HG03097 (cell line): ENCODE results near the gene MAML2.
"Not testable (repeated sequence)": the region's sequence is repeated elsewhere in the genome, so short reads cannot be mapped to it uniquely, and the experiment has no call there.

ENCODE experiments used
- ATAC-seq: cut with Tn5 transposase; IDR thresholded peaks from one replicate; pipeline ENCODE4 v1.9.1; 2021; ENCODE audit not compliant: unreplicated experiment, low FRiP score

MAML2 gene

DNA sequence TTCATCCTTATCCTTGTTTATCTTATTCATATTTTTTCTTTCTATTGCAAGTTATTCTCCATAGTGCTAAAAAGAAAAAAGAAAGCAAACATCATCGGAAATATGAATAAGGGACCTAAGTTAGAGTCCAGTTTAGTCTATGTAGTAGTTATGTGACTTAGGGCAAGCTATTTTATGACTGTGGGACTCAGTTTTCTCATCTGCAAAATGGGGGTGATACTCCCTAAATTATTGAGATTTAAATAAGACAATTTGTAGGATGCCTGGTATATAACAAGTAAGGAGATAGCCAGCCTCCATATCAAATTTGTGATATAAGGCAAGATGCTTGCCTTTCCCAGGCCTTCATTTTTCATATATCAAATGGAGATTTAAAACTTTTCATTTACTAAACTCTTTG is 69.5 kb downstream of the MAML2 start:
- ATAC-seq: no peak

GRCh38 chr11:96272529-96273222 is 70.3 kb downstream of the MAML2 start:
- ATAC-seq: no peak

DNA sequence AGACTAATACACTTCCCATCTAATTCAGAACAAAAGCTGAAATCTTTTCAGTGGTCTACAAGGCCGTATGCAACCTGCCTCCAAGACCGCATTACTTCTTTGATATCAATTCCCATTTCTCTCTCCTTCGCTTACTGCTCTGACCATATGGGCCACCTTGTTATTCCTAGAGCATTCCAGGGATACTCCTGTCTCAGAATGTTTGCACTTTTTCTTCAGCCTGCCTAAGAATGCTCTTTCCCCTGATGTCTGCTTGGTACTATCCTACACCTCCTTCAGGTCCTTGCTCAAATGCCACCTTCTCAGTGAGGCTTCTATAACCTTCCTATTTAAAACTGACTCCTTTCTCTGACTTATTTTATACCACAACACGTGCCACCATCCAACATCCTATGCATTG is 71.2 kb downstream of the MAML2 start:
- no peak for ATAC-seq

- ATAC-seq: not testable (repeated sequence)
Observed at GRCh38 chr11:96271352-96271751, 71.6 kb downstream of the MAML2 start.

DNA sequence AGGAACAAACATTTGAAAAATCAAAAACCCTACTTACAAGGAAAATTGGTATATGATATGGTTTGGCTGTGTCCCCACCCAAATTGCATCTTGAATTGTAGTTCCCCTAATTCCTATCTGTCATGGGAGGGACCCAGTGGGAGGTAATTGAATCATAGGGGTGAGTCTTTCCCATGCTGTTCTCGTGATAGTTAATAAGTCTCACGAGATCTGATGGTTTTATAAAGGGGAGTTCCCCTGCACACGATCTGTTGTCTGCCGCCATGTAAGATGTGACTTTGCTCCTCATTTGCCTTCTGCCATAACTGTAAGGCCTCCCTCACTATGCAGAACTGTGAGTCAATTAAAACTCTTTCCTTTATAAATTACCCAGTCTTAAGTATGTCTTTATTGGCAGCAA is 74.5 kb downstream of the MAML2 start:
- not testable (repeated sequence) for ATAC-seq

DNA sequence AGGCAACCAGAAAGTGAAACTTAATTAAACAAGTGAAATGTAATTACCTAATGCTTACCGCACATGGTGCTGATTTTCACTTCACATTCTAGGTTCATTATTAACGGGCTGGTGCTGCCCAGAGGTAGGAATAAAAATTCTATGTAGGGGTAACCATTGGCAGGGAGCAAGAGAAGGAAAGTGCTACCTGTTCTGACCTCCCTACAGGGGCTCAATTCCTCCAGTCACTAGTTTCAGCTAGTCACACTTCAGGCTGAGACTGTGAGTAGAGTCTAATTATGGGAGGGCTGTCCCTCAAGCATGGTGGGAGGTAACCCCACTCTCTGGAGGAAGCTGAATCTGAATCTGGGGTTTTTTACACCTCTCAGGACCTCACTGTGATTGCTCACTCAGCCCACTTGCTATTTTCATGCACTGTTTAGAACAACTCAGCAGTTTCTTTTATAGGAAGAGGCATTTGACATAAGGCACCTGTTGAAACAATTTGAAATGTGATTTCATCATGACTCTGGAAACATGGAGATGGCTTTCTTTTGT is 75.4 kb downstream of the MAML2 start:
- ATAC-seq: peak; percentile 94

- ATAC-seq: no peak
Observed at GRCh38 chr11:96267001-96267495, 75.9 kb downstream of the MAML2 start.

- no peak for ATAC-seq
Observed at GRCh38 chr11:96265972-96266371, 77.0 kb downstream of the MAML2 start.

- no peak for ATAC-seq
Observed at GRCh38 chr11:96265220-96265737, 77.7 kb downstream of the MAML2 start.

- no peak for ATAC-seq
Observed at GRCh38 chr11:96264364-96264763, 78.6 kb downstream of the MAML2 start.

DNA sequence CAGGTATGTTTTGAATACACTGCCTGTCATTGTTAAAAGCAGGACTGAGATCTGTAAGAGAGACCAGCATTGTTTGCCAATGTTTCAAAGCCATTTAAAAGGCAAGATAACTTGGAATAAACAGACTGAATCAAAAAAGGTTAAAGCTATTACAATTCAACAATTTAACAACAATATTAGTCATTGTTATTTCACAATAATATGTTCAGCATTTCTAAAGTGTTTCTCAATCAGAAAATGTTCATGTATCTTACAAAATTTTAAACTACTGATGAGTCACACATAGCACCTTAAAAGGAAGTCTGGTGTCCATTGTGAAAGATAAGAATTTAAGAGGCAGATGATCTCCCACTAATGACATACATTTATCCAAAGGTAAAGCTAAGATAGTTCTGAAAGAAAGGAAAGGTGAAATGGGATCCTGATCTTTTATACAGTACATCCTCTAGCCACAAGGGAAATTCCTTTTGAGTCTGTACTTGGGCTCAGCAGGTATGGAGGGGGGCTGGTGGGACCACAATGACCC is 79.7 kb downstream of the MAML2 start:
- no peak for ATAC-seq

- no peak for ATAC-seq
Observed at GRCh38 chr11:96260532-96260931, 82.5 kb downstream of the MAML2 start.

DNA sequence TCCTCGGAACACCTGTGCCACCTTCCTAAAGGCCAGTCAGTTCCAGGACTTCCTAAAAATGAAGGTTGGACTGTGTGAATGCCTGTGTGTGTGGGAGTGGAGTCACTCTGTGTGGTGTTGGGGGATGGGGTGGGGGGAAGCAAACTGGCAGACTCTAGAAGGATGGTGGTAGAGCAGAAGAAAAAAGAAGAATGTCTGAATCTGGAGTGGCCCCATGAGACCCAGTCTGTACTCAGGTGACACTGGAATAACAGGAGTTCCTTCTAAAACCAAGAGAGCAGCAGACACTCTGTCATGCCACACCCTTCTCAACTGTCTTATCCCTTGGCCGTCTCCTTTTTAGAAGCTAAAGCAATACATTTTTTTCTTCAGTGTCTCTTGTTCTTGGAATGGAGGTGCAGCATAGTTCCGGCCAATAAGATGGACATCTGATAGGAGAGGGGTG is 82.9 kb downstream of the MAML2 start:
- ATAC-seq: no peak

DNA sequence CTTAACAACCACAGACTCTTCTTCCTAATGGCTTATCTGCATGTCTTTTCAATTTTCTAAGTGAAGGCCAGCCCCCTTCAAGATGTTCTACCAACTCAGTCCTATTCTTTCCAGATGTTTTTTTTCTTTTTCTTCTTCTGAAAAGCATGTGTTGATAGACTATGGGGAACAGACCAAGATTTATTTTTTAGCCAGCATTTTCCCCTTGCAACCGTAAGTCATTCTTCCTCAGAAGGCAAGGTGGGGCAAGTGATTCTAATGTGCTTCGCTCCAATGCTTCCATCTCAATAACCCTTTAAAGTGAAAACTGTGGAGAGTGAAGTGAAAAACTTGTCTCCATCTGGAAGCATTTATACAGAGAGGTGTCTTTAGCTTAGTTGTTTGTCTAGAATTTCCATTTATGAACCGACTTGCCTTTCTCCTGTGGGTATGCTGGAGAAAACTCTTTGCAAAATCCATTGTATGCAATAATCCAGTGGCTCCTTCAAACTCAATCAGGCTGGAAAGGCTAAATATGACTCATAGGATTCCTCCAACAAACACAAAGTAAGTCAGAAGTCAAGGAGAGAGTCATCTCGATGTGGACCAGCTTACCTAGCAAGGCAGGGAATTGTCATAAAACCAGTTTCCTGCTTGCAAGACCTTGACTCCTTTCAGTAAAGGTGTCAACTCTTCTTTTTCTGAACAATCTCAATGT is 83.7 kb downstream of the MAML2 start:
- no peak for ATAC-seq

GRCh38 chr11:96257972-96258934 is 84.7 kb downstream of the MAML2 start:
- ATAC-seq: peak; percentile 71

GRCh38 chr11:96257036-96257435 is 86.0 kb downstream of the MAML2 start:
- ATAC-seq: no peak

GRCh38 chr11:96256215-96257011 is 86.6 kb downstream of the MAML2 start:
- ATAC-seq: no peak

DNA sequence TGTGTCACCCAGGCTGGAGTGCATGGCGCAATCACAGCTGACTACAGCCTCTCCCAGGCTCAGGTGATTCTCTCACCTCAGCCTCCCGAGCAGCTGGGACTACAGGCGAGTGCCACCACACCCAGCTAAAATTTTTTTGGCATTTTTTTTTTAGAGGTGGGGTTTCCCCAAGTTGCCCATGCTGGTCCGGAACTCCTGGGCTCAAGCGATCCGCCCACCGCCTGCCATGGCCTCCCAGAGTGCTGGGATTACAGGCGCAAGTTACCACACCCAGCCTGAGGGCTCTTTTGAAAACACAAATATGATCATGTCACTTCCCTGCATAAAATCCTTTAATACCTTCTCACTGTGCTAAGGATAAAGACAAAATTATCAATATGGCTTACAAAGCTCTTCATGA is 88.1 kb downstream of the MAML2 start:
- no peak for ATAC-seq

DNA sequence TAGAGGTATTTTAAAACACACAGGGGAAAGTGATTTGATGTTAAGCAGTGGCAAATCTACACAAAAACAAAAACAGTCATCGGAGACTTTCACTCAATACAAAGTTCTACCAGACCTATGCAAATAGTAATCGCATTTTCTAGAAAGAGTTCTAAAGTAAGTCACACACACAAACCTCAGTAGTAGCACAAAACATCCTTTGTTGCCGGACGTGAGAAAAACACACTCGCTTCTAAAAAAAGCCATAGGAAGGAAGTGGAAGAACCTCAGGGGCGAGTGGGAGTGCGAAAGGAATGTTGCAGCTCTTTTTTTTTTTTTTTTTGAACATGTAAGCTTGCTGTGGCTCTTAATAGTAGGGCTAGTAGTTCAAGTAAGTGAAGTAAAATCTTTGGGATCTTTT is 88.9 kb downstream of the MAML2 start:
- ATAC-seq: peak; percentile 49
